ENCODE results near the gene SPOCD1. TPM values are rescaled to one million over a fixed set of nuclear protein-coding genes. Genes with fewer than 3 reads are reported as not detected.
A peak's percentile ranks its signal among the peaks of the same experiment; 100 is the strongest.

The SPOCD1 gene
- total RNA-seq, 2 experiments from 2014 or later = 0.60 to 1.0 TPM

GRCh38 chr1:31781756-31782371 is 34.0 kb downstream of the SPOCD1 start:
- no peaks in the 10 kb centered on the region for H3K79me2 ChIP-seq (ENCODE audit: insufficient read depth, low read depth, low read length)
- H3K9me3 ChIP-seq (ENCODE audit: low read length) = no peaks in the 10 kb centered on the region
- no peak for DNase-seq (ENCODE audit: low spot score)
- H4K20me1 ChIP-seq (ENCODE audit: insufficient read depth, low read length) = no peaks in the 10 kb centered on the region
- 0 out of 2 replicates have a peak overlapping the region, but pooled peaks have one; percentile 27 for H2AFZ ChIP-seq (ENCODE audit: low read length)
- H3K4me2 ChIP-seq (ENCODE audit: low read length) = no peak overlapping the region
- H3K27ac ChIP-seq (ENCODE audit: low read depth, low read length, poor library complexity, severe bottlenecking) = no peak overlapping the region
- H3K36me3 ChIP-seq (ENCODE audit: insufficient read depth, low read length) = no peaks in the 10 kb centered on the region
- BruUV-seq (replicated peaks) = no TSS peak
- H3K4me3 ChIP-seq (ENCODE audit: low read depth, low read length, poor library complexity, severe bottlenecking) = no peak overlapping the region
- H3K4me1 ChIP-seq (ENCODE audit: insufficient read depth, low read length, poor library complexity, severe bottlenecking) = peaks cover 70% of the 10 kb centered on the region
- CTCF ChIA-PET (ENCODE audit: unreplicated experiment) = no interaction called here
- TF ChIP-seq, protein P1, sequence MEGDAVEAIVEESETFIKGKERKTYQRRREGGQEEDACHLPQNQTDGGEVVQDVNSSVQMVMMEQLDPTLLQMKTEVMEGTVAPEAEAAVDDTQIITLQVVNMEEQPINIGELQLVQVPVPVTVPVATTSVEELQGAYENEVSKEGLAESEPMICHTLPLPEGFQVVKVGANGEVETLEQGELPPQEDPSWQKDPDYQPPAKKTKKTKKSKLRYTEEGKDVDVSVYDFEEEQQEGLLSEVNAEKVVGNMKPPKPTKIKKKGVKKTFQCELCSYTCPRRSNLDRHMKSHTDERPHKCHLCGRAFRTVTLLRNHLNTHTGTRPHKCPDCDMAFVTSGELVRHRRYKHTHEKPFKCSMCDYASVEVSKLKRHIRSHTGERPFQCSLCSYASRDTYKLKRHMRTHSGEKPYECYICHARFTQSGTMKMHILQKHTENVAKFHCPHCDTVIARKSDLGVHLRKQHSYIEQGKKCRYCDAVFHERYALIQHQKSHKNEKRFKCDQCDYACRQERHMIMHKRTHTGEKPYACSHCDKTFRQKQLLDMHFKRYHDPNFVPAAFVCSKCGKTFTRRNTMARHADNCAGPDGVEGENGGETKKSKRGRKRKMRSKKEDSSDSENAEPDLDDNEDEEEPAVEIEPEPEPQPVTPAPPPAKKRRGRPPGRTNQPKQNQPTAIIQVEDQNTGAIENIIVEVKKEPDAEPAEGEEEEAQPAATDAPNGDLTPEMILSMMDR (conservative IDR thresholded peaks at IDR 0.05; ENCODE audit: low read length) = no peak
- no peak for TF ChIP-seq EZH2phosphoT487 (IDR thresholded peaks at IDR 0.05; ENCODE audit: borderline replicate concordance, low read depth, low read length)
- no peaks in the 10 kb centered on the region for H3K9me2 ChIP-seq (ENCODE audit: insufficient read depth, low read length)
- POLR2A ChIA-PET = no interaction called here
- intact Hi-C loops (cut with micrococcal nuclease; ENCODE audit: unreplicated experiment) = no loop called here

DNA sequence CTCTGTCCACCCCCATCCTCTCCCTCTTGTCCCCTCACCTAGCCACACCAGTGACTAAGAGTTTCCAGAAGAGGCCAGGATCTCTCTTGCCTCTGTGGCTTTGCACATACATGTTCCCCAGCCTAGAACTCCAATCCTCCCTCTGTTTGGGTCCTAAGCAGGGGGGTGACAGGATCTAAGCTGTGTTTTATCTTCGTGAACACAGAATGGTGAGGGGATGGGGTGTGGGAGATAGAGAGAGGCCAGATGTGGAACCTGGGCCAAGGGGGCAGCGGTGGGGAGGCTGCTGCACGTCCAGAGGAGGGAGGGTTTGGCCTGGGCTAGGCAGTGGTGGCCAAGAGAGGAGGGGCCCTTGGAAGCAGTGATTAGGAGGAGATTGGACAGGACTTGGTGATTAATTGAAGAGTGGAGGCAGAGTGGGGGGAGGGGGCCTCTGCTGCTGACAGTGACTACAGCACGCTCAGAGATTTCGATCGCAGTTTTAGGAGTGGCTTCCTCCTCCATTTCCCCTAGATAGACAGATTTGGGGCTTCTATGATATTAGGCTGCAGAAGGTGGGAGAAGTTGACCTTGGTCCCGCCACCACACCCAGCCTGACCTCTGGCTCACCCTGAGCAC is 34.6 kb downstream of the SPOCD1 start:
- H3K36me3 ChIP-seq (ENCODE audit: insufficient read depth, low read length) = no peaks in the 10 kb centered on the region
- BruUV-seq (replicated peaks) = no TSS peak
- no peaks in the 10 kb centered on the region for H3K9me3 ChIP-seq (ENCODE audit: low read length)
- H3K27ac ChIP-seq (ENCODE audit: low read depth, low read length, poor library complexity, severe bottlenecking) = no peak overlapping the region
- no peak for TF ChIP-seq EZH2phosphoT487 (IDR thresholded peaks at IDR 0.05; ENCODE audit: borderline replicate concordance, low read depth, low read length)
- TF ChIP-seq, protein P1 (conservative IDR thresholded peaks at IDR 0.05; ENCODE audit: low read length) = no peak
- H3K9me2 ChIP-seq (ENCODE audit: insufficient read depth, low read length) = no peaks in the 10 kb centered on the region
- H2AFZ ChIP-seq (ENCODE audit: low read length) = no peak overlapping the region
- intact Hi-C loops (cut with micrococcal nuclease; ENCODE audit: unreplicated experiment) = no loop called here
- DNase-seq (ENCODE audit: low spot score) = no peak
- ChIA-PET POLR2A (no interaction called here), CTCF (ENCODE audit: unreplicated experiment) (no interaction called here)
- peaks cover 64% of the 10 kb centered on the region for H3K4me1 ChIP-seq (ENCODE audit: insufficient read depth, low read length, poor library complexity, severe bottlenecking)
- H4K20me1 ChIP-seq (ENCODE audit: insufficient read depth, low read length) = no peaks in the 10 kb centered on the region
- no peaks in the 10 kb centered on the region for H3K79me2 ChIP-seq (ENCODE audit: insufficient read depth, low read depth, low read length)
- no peak overlapping the region for H3K4me2 ChIP-seq (ENCODE audit: low read length)
- no peak overlapping the region for H3K4me3 ChIP-seq (ENCODE audit: low read depth, low read length, poor library complexity, severe bottlenecking)

GRCh38 chr1:31780632-31781031 is 35.2 kb downstream of the SPOCD1 start:
- CTCF ChIA-PET (ENCODE audit: unreplicated experiment) = no interaction called here
- no peak for TF ChIP-seq EZH2phosphoT487 (IDR thresholded peaks at IDR 0.05; ENCODE audit: borderline replicate concordance, low read depth, low read length)
- TF ChIP-seq, protein P1 (conservative IDR thresholded peaks at IDR 0.05; ENCODE audit: low read length) = no peak

More at GRCh38 chr1:31780632-31781031, 35.2 kb downstream of the SPOCD1 start:
- intact Hi-C loops (cut with micrococcal nuclease; ENCODE audit: unreplicated experiment) = no loop called here
- Histone ChIP-seq H3K27ac (ENCODE audit: low read depth, low read length, poor library complexity, severe bottlenecking) (no peak overlapping the region), H3K4me1 (ENCODE audit: insufficient read depth, low read length, poor library complexity, severe bottlenecking) (peaks cover 58% of the 10 kb centered on the region), H3K4me3 (ENCODE audit: low read depth, low read length, poor library complexity, severe bottlenecking) (no peak overlapping the region), H2AFZ (ENCODE audit: low read length) (no peak overlapping the region), H3K36me3 (ENCODE audit: insufficient read depth, low read length) (no peaks in the 10 kb centered on the region), H3K4me2 (ENCODE audit: low read length) (no peak overlapping the region), H3K79me2 (ENCODE audit: insufficient read depth, low read depth, low read length) (no peaks in the 10 kb centered on the region), H4K20me1 (ENCODE audit: insufficient read depth, low read length) (no peaks in the 10 kb centered on the region), H3K9me3 (ENCODE audit: low read length) (no peaks in the 10 kb centered on the region), H3K9me2 (ENCODE audit: insufficient read depth, low read length) (no peaks in the 10 kb centered on the region)
- POLR2A ChIA-PET = no interaction called here
- DNase-seq (ENCODE audit: low spot score) = no peak
- BruUV-seq (replicated peaks) = no TSS peak
